ENCODE measurements around the gene CTPS2. TPM values are rescaled to one million over a fixed set of nuclear protein-coding genes. Genes with fewer than 3 reads are reported as not detected.

The CTPS2 gene
- total RNA-seq, 1 experiment from 2014 or later = 3.8 TPM

DNA sequence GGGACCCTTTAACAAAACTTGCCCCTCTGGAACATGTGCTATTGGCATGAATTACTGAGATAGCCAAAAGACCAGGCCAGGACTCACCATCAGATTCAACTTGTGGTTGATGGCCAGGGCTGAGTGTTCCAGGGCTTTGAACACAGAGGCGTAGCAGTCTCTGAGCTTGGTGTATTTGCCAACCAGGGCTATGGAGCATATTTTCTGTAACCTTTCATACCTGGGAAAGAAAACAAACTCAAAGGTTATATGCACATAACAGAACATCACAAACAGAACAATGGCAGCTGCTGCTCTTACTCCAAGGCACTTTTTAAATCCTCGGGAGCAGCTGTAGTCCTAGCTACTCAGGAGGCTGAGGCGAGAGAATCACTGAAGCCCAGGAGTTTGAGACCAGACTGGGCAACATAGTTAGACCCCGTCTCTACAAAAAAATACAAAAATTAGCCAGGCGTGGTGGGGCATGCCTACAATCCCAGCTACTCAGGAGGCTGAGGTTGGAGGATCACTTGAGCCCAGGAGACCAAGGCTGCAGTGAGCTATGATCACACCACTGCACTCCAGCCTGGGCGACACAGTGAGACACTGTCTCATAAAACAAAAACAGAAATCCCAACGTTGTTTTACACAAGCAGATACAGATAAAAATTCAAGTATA lies 29.3 kb downstream of the CTPS2 start:
- Histone ChIP-seq H3K4me1 (ENCODE audit: control insufficient read depth, insufficient read depth, low read length) (no peaks in the 10 kb centered on the region), H3K27me3 (ENCODE audit: control insufficient read depth, insufficient read depth, low read length) (no peaks in the 10 kb centered on the region), H3K27ac (ENCODE audit: low read length) (no peak overlapping the region), H3K4me3 (ENCODE audit: low read depth in 2 of 2, low read length in 2 of 2) (no peak overlapping the region), H3K36me3 (ENCODE audit: control insufficient read depth, insufficient read depth, low read length) (no peaks in the 10 kb centered on the region), H3K9me3 (ENCODE audit: control insufficient read depth, insufficient read depth, low read depth, low read length) (no peaks in the 10 kb centered on the region)
- intact Hi-C loops (cut with micrococcal nuclease; ENCODE audit: unreplicated experiment) (no loop called here), in situ Hi-C loops (cut with HindIII; ENCODE audit: low pct_unique_long_range_greater_than_20kb, low sequenced_read_pairs) (no loop called here)
- no peak for ATAC-seq
- ChIA-PET CTCF (no interaction called here), POLR2A (no interaction called here)
- no TSS peak for BruUV-seq (replicated peaks)
- DNase-seq (ENCODE audit: low read depth, low spot score) = no peak
- no peak for TF ChIP-seq TCF7L2 (IDR thresholded peaks at IDR 0.05; ENCODE audit: low read depth, low read length)
- no peak for TF ChIP-seq POLR2AphosphoS5 (IDR thresholded peaks at IDR 0.05; ENCODE audit: low read depth, low read length)
- TF ChIP-seq, protein P1, sequence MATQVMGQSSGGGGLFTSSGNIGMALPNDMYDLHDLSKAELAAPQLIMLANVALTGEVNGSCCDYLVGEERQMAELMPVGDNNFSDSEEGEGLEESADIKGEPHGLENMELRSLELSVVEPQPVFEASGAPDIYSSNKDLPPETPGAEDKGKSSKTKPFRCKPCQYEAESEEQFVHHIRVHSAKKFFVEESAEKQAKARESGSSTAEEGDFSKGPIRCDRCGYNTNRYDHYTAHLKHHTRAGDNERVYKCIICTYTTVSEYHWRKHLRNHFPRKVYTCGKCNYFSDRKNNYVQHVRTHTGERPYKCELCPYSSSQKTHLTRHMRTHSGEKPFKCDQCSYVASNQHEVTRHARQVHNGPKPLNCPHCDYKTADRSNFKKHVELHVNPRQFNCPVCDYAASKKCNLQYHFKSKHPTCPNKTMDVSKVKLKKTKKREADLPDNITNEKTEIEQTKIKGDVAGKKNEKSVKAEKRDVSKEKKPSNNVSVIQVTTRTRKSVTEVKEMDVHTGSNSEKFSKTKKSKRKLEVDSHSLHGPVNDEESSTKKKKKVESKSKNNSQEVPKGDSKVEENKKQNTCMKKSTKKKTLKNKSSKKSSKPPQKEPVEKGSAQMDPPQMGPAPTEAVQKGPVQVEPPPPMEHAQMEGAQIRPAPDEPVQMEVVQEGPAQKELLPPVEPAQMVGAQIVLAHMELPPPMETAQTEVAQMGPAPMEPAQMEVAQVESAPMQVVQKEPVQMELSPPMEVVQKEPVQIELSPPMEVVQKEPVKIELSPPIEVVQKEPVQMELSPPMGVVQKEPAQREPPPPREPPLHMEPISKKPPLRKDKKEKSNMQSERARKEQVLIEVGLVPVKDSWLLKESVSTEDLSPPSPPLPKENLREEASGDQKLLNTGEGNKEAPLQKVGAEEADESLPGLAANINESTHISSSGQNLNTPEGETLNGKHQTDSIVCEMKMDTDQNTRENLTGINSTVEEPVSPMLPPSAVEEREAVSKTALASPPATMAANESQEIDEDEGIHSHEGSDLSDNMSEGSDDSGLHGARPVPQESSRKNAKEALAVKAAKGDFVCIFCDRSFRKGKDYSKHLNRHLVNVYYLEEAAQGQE (IDR thresholded peaks at IDR 0.05; ENCODE audit: insufficient read depth in 1 of 2, low read depth in 2 of 2, low read length in 1 of 2) = no peak
- TF ChIP-seq, protein P2, sequence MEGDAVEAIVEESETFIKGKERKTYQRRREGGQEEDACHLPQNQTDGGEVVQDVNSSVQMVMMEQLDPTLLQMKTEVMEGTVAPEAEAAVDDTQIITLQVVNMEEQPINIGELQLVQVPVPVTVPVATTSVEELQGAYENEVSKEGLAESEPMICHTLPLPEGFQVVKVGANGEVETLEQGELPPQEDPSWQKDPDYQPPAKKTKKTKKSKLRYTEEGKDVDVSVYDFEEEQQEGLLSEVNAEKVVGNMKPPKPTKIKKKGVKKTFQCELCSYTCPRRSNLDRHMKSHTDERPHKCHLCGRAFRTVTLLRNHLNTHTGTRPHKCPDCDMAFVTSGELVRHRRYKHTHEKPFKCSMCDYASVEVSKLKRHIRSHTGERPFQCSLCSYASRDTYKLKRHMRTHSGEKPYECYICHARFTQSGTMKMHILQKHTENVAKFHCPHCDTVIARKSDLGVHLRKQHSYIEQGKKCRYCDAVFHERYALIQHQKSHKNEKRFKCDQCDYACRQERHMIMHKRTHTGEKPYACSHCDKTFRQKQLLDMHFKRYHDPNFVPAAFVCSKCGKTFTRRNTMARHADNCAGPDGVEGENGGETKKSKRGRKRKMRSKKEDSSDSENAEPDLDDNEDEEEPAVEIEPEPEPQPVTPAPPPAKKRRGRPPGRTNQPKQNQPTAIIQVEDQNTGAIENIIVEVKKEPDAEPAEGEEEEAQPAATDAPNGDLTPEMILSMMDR (IDR thresholded peaks at IDR 0.05) = no peak
- no peak for TF ChIP-seq SIN3A (IDR thresholded peaks at IDR 0.05; ENCODE audit: borderline replicate concordance, insufficient read depth, low read depth, low read length)

DNA sequence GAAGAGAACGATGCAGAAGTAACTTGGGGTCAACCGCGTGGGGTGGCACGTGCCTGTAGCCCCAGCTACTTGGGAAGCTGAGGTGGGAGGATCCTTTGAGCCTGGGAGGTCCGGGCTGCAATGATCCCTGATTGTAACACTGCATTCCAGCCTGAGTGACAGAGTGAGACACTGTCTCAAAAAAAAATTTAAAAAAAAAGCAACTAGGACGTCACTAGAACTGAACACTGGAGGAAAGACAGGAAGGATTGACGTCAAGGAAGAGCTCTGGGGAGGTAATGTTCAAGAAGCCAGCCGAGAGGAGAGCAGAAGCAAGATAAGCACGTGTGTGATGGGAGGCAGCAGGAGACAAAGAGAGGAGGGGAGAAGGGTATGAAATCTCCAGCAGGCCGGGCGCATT lies 33.8 kb downstream of the CTPS2 start:
- DNase-seq (ENCODE audit: low read depth, low spot score) (no peak), ATAC-seq (no peak)
- in situ Hi-C loops (cut with HindIII; ENCODE audit: low pct_unique_long_range_greater_than_20kb, low sequenced_read_pairs) = no loop called here
- Histone ChIP-seq H3K9me3 (ENCODE audit: control insufficient read depth, insufficient read depth, low read depth, low read length) (no peaks in the 10 kb centered on the region), H3K4me1 (ENCODE audit: control insufficient read depth, insufficient read depth, low read length) (no peaks in the 10 kb centered on the region), H3K36me3 (ENCODE audit: control insufficient read depth, insufficient read depth, low read length) (no peaks in the 10 kb centered on the region), H3K27ac (ENCODE audit: low read length) (no peak overlapping the region), H3K4me3 (ENCODE audit: low read depth in 2 of 2, low read length in 2 of 2) (no peak overlapping the region), H3K27me3 (ENCODE audit: control insufficient read depth, insufficient read depth, low read length) (no peaks in the 10 kb centered on the region)
- no peak for TF ChIP-seq SIN3A (IDR thresholded peaks at IDR 0.05; ENCODE audit: borderline replicate concordance, insufficient read depth, low read depth, low read length)
- TF ChIP-seq POLR2AphosphoS5 (IDR thresholded peaks at IDR 0.05; ENCODE audit: low read depth, low read length) = no peak
- TF ChIP-seq, protein P1 (IDR thresholded peaks at IDR 0.05; ENCODE audit: insufficient read depth in 1 of 2, low read depth in 2 of 2, low read length in 1 of 2) = no peak
- TF ChIP-seq, protein P2 (IDR thresholded peaks at IDR 0.05) = no peak
- TF ChIP-seq TCF7L2 (IDR thresholded peaks at IDR 0.05; ENCODE audit: low read depth, low read length) = no peak
- intact Hi-C loops (cut with micrococcal nuclease; ENCODE audit: unreplicated experiment) = no loop called here
- ChIA-PET CTCF (no interaction called here), POLR2A (no interaction called here)
- no TSS peak for BruUV-seq (replicated peaks)

All from Panc1 (cell line).